Measurements from ENCODE around the gene TM7SF2.
"Not testable (repeated sequence)": the region's sequence is repeated elsewhere in the genome, so short reads cannot be mapped to it uniquely, and the experiment has no call there.

TM7SF2 gene

DNA sequence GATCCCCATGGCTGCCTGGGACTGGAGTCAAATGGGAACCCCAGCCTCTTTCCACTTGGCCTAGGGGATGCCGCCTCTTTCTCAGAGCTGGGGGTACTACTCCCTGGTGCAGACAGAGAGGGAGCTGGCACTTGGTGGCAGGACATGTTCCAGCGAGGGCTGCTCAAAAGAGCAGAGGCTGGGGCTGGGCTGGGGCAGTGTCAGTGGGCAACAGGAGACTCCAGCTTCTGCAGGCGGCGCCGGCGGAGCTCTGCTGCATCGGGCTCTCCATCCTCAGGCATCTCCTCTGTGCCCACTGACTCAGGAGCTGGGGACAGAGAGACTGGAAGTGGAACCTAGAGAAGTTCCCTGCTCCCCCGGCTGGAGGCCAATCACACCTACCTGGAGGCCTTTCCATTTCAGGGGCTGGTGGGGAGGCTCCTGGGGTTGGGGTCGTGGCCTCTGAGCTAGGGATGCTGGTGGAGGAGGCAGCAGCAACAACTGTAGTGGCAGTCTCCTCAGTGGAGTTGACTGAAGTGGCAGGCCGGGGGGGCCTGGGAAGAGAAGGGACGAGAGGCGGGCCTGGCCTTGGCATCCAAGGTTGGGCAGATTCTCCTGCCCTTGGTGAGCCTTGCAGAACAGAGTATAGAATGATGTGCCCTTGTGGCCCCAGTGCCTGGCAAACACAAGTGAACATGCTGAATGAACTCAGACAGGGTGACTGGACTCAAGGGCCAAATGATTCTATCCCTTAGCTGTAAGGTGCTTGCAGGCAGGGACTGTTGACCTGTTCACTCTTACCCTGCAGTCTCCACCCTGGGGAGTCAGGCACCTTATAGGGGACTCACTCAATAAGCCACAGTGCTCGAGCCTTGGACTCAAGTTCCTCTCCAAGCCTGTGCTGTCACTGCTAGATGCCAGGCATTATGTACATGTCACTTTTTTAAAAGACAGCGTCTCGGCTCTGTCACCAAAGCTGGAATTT is 16.8 kb downstream of the TM7SF2 start:
- DNase-seq (ENCODE audit: low read depth in 2 of 3, low spot score in 1 of 3): no peak

GRCh38 chr11:65129649-65130441 is 18.2 kb downstream of the TM7SF2 start:
- no peak for DNase-seq (ENCODE audit: low read depth in 2 of 3, low spot score in 1 of 3)

GRCh38 chr11:65130631-65131416 is 19.2 kb downstream of the TM7SF2 start:
- no peak for DNase-seq (ENCODE audit: low read depth in 2 of 3, low spot score in 1 of 3)

DNA sequence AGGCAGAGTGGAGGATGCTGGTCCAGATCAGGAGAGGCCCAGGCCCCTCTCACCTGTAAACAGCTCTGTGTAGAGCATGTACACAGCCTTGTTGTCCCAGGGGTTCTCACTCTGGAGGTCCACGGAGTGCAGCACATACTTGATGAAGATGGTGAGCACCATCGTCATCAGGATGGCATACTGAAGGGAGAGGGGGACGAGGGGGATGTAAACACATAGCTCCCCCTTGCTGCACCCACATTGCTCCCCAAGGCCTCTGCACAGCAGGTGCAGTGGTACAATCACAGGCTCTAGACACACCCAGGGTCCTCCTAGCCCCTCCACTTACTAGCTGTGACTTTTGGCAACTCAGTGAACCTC is 19.7 kb downstream of the TM7SF2 start:
- no peak for DNase-seq (ENCODE audit: low read depth in 2 of 3, low spot score in 1 of 3)

DNA sequence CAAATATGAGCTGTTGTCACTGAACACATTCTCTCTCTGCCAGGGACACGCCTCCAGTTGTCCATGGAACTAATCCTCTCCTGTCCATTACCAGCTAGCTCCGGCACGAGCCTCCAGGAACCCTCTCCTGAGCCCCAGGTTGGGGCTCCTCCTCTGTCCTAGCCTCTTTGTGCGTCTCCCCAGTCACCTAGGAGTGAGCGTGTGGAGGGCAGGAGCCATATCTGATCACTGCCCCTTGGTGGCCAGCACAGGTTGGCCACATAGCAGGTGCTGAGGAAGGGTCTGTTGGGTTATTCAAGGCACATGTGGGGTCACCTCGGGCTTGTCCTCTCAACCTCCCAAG is 20.2 kb downstream of the TM7SF2 start:
- no peak for DNase-seq (ENCODE audit: low read depth in 2 of 3, low spot score in 1 of 3)

- DNase-seq (ENCODE audit: low read depth in 2 of 3, low spot score in 1 of 3): no peak
Observed at GRCh38 chr11:65132238-65132987, 20.7 kb downstream of the TM7SF2 start.

- peak in 1 of 3 donors; percentile 61 for DNase-seq (ENCODE audit: low read depth in 2 of 3, low spot score in 1 of 3)
Observed at GRCh38 chr11:65132988-65133700, 21.5 kb downstream of the TM7SF2 start.

- DNase-seq (ENCODE audit: low read depth in 2 of 3, low spot score in 1 of 3): no peak
Observed at GRCh38 chr11:65133724-65134123, 22.1 kb downstream of the TM7SF2 start.

- peak; percentile 82 to 90 (median 84) for DNase-seq (ENCODE audit: low read depth in 2 of 3, low spot score in 1 of 3)
Observed at GRCh38 chr11:65134240-65134951, 22.7 kb downstream of the TM7SF2 start, which contains the start of gene SYVN1. Gene SYVN1 (minus strand): TSS chr11:65134519. CDS start chr11:65133601, 918 bp downstream.

DNA sequence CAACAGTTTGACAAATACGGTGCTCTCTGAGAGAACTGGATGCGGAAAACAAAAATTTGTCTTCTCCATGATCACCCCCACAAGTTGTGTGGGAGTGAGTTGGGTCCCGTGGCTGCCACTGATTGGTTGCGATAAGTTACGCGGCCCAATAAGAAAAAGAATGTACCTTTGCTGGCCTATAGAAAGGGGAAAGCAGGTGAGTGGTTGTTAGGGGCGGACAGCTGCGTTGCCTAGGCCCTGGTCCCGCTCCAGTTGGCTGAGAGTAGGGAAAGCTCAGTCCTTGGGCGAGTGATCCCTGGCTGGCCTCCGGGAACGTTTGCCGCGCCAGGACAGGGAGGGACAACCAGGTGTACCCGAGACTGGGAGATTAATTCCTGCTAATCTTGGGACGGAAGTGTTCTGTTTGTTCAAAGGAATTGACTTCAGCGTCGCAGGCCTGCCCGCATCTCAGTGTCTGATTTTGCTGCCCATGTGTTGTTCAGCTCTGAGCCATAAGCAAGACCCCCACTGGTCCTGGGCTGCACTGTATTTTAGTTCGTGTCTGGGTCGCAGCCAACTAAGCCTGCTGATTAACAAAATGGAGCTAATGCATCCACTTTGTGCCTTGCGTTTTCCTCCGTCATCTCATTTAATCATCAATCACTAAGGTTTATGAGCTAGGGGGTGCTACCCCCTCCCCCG is 23.4 kb downstream of the TM7SF2 start:
- peak; percentile 74 to 79 (median 74) for DNase-seq (ENCODE audit: low read depth in 2 of 3, low spot score in 1 of 3)

- no peak for DNase-seq (ENCODE audit: low read depth in 2 of 3, low spot score in 1 of 3)
Observed at GRCh38 chr11:65135633-65136145, 24.0 kb downstream of the TM7SF2 start.

GRCh38 chr11:65136515-65137096 is 24.9 kb downstream of the TM7SF2 start:
- DNase-seq (ENCODE audit: low read depth in 2 of 3, low spot score in 1 of 3): no peak

DNA sequence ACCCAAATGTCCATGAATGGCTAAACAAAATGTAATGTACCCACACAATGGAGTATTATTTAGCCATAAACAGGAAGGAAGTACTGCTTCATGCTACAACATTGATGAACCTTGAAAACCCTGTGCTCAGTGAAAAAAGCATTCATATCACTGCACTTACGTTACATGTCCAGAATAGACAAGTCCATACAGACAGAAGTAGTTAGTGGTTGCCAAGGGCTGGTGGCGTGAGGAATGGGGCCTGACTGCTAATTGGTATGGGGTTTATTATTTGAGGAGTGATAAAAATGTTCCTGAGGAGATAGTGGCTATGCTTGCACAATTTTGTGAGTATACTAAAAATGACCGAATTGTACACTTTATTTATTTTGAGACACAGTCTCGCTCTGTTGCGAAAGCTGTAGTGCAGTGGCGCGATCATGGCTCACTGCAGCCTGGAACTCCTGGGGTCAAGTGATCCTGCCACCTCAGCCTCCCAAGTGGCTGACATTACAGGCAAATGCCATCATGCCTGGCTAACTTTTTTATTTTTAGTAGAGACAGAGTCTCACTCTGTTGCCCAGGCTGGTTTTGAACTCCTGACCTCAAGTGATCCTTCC is 30.3 kb downstream of the TM7SF2 start:
- no peak for DNase-seq (ENCODE audit: low read depth in 2 of 3, low spot score in 1 of 3)

GRCh38 chr11:65147352-65148075 is 35.8 kb downstream of the TM7SF2 start:
- no peak for DNase-seq (ENCODE audit: low read depth in 2 of 3, low spot score in 1 of 3)

- no peak for DNase-seq (ENCODE audit: low read depth in 2 of 3, low spot score in 1 of 3)
Observed at GRCh38 chr11:65148657-65149056, 37.0 kb downstream of the TM7SF2 start.

DNA sequence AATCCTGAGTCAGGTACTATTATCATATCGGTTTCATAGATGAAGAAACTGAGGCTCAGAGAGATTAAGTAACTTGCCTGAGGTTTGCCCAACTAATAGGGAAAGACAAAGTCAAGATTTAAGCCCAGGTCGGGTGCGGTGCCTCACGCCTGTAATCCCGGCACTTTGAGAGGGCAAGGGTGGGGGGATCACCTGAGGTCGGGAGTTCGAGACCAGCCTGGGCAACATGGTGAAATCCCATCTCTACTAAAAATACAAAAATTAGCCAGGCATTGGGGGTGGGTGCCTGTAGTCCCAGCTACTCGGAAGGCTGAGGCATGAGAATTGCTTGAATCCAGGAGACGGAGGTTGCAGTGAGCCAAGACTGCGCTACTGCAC is 38.4 kb downstream of the TM7SF2 start:
- not testable (repeated sequence) for DNase-seq (ENCODE audit: low read depth in 2 of 3, low spot score in 1 of 3)
